Erythroblast (primary cell): ENCODE measurements around the gene LRRC18.

Source experiments
- DNase-seq, 2 experiments: peaks; one replicate each; lab custom pipeline; 2025; lab: John Stamatoyannopoulos, UW
- GATA1 ChIP-seq: IDR thresholded peaks from 2 replicates; pipeline ENCODE4 v1.6.1; 2011; ENCODE audit warnings: low read depth, mild to moderate bottlenecking, control low read depth, low read length, moderate library complexity
- POLR2A ChIP-seq: IDR thresholded peaks from 2 replicates; pipeline ENCODE4 v1.6.1; 2011; ENCODE audit warnings: mild to moderate bottlenecking, low read length

The LRRC18 gene

DNA sequence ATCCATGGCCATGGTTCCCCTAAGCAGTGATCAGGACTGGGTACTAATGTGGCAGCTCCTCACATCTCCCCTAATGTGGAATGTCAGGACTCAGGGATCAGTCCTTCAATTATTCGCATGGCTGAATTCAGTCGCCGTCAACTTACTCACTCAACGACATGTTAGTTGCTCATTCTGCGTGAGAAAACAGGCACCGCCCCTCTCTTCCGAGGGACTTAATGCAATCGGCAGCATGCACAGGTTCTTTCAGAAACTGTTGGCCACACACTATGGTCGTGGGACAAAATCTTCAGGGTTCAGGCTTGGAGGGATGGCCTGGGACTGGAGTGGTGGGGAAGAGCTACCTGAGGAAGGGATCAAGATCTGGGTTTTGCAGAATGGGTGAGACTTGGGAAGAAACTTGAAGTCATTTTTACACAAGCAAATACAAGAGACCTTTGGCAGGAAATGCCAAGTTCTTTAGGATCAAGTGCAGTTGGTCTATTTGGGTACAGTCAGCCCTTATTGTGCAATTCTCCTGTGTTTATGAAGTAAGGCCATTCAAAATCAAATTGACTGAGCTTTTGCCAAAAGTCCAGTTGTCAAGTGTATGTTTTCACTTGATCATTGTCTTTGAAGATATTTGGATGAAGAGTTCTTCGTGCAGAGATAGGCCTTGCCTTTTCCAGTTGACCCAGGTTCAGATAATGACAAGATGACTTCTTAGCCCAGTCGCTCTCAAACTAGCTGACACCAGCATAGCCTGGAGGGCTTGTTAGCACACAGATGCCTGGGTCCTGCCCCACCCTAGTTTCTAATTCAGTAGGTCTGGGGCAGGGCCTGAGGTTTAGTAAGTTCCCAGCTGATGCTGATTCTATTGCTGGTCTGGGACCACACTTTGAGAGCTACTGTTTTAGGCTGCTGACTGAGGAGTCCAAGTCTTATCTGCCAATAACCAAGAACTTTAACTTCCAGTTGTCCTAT, 48.5 kb downstream of the LRRC18 start:
- TF ChIP-seq POLR2A: no peak
- no peak for TF ChIP-seq GATA1
- no peak for DNase-seq

DNA sequence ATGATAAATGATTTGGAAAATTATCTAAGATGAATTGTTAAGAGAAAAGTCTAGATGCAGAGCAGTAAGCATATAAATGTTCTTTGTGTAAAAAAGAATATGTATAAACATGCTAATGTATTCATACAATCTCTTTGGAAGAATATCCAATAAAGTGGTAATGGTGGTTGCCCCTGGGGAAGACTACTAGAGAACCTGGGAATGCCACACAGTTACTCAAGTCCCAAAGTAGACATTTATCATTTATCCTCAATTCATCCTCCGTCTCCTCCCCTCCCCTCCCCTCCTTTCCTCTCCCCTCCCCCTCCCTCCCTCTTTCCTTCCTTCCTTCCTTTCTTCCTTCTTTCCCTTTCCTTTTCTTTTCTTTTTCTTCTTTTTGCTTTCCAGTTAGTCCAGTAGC, 51.7 kb downstream of the LRRC18 start:
- TF ChIP-seq POLR2A: no peak
- no peak for TF ChIP-seq GATA1
- no peak for DNase-seq

GRCh38 chr10:48885376-48885775, 54.3 kb downstream of the LRRC18 start:
- TF ChIP-seq POLR2A (no peak), GATA1 (no peak)
- peak; percentile 5 to 11 for DNase-seq

- no peak for DNase-seq
- TF ChIP-seq POLR2A (no peak), GATA1 (no peak)
Measured at GRCh38 chr10:48884179-48885045, 55.2 kb downstream of the LRRC18 start.

DNA sequence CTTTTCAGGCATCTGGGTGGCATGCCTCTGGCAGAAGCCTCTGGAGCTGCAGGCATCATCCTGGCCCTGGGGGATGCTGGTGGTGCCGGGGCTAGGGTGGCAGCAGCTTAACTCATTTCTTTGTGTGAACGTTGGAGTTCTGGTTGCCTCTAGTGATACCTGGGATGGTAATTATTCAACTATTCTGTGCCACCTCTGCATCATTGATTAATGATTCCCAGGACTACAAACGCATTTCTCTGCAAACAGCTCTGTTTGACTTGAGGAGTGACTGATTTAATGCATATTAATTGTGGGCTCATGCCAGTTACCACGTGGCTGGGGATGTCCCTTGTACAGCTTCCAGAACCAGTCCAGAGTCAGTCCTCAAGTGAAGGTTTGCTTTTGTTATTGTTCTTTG, 55.9 kb downstream of the LRRC18 start:
- TF ChIP-seq POLR2A (no peak), GATA1 (no peak)

GRCh38 chr10:48882881-48883280, 56.8 kb downstream of the LRRC18 start:
- DNase-seq: no peak

More for the DNA sequence above, 55.9 kb downstream of the LRRC18 start:
- DNase-seq: no peak

GRCh38 chr10:48881937-48882336, 57.7 kb downstream of the LRRC18 start:
- no peak for TF ChIP-seq POLR2A
- TF ChIP-seq GATA1: no peak
- DNase-seq: no peak

More at GRCh38 chr10:48882881-48883280, 56.8 kb downstream of the LRRC18 start:
- TF ChIP-seq POLR2A (no peak), GATA1 (no peak)

- DNase-seq: no peak
- TF ChIP-seq POLR2A: no peak
- no peak for TF ChIP-seq GATA1
Measured at GRCh38 chr10:48880016-48880705, 59.5 kb downstream of the LRRC18 start.

- DNase-seq: no peak
- no peak for TF ChIP-seq GATA1
- no peak for TF ChIP-seq POLR2A
Measured at GRCh38 chr10:48879451-48879850, 60.2 kb downstream of the LRRC18 start.

GRCh38 chr10:48878091-48878490, 61.5 kb downstream of the LRRC18 start:
- TF ChIP-seq GATA1 (no peak), POLR2A (no peak)

DNA sequence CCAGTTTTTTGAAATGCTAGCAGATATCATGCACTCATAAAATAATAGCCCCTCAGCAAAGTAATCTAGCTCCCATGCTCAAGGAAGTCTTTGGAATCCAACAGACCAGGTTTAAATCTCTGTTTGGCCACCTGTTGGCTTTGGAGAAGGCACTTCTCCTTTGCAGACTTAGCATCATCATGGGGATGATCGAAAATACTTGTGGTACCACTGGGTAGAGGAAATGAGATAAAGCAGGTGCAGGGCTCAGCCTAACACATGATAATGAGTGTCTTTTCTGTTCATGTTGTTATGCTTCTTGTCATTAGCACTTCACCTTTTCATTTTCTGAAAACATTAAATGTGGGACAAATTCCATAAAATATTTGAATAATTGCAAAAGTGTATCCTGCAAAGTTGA, 67.4 kb downstream of the LRRC18 start:
- DNase-seq: no peak
- TF ChIP-seq GATA1 (no peak), POLR2A (no peak)

More at GRCh38 chr10:48878091-48878490, 61.5 kb downstream of the LRRC18 start:
- no peak for DNase-seq
